Left renal cortex interstitium (tissue), 4 donors: ENCODE results near the gene NUDT16L1. TPM values are rescaled to one million over a fixed set of nuclear protein-coding genes. Genes with fewer than 3 reads are reported as not detected.

ENCODE experiments used
- DNase-seq, 4 donors: peaks; one replicate each; pipeline ENCODE4 v3.0.0-alpha.2; 2013; ENCODE audit warnings: low read depth in 4 of 4, low spot score in 2 of 4, missing footprints in 1 of 4
- polyA plus RNA-seq, 4 donors: library from polyadenylated mRNA; unstranded; fragments of 120-200 nt; gene quantifications; one replicate each; pipeline ENCODE4 v1.2.1, GENCODE V29; 2013; ENCODE audit not compliant: insufficient read length in 4 of 4

The NUDT16L1 gene
- polyA plus RNA-seq, 4 donors, result 37.0 to 66.3 (median 49.7) TPM

DNA sequence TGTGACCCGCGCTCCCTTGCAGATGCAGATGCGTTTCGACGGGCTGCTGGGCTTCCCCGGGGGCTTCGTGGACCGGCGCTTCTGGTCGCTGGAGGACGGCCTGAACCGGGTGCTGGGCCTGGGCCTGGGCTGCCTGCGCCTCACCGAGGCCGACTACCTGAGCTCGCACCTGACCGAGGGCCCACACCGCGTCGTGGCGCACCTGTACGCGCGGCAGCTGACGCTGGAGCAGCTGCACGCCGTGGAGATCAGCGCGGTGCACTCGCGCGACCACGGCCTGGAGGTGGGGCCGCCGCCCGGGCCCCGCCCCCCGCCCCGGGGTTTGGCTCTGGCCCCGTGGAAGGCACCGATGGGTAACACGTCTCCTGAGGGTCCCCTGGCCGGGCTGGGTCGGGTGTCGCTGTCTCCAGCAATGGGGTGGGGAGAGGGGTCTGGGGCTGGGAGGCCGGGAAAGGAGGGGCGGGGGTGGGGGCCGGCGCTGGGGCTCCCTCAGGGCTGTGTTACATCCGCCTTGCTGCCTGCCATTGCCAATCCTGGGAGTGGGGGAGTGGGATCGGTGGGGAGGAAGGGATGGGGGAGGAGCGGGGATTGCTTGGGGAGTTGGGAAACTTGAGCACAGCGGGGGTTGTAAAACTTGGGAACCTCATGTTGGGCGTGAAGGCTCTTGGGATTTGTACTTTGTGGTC, 737 bp downstream of the NUDT16L1 start:
- DNase-seq, result peak in 1 of 4 donors; percentile 62

- no peak for DNase-seq
Observed at GRCh38 chr16:4694642-4695451, 1.5 kb downstream of the NUDT16L1 start.

- no peak for DNase-seq
Observed at GRCh38 chr16:4695473-4696171, 2.3 kb downstream of the NUDT16L1 start.

GRCh38 chr16:4696172-4696904, 3.0 kb downstream of the NUDT16L1 start:
- DNase-seq, result no peak

- DNase-seq, result no peak
Observed at GRCh38 chr16:4696905-4697847, 3.8 kb downstream of the NUDT16L1 start.

DNA sequence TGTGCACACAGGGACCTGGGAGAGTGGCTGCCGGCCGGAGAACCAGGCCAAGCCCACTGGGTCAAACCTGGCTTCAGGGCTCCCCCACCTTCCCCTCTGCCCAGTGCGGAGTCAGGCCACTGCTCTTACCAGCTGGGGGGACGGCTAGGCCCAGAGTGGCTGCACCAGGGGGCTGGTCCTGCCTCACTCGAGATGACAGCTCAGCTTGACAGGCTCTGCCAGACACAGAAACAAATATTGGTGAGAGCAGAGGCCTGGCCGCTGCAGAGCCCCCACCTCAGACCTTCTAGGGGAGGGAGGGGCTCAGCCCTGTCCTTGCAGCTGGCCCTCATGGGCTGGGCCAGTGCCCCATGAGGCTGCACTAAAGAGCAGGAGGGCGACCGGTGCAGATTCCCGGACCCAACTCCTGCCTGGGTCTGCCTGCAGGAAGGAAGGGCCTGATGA, 4.5 kb downstream of the NUDT16L1 start:
- no peak for DNase-seq

DNA sequence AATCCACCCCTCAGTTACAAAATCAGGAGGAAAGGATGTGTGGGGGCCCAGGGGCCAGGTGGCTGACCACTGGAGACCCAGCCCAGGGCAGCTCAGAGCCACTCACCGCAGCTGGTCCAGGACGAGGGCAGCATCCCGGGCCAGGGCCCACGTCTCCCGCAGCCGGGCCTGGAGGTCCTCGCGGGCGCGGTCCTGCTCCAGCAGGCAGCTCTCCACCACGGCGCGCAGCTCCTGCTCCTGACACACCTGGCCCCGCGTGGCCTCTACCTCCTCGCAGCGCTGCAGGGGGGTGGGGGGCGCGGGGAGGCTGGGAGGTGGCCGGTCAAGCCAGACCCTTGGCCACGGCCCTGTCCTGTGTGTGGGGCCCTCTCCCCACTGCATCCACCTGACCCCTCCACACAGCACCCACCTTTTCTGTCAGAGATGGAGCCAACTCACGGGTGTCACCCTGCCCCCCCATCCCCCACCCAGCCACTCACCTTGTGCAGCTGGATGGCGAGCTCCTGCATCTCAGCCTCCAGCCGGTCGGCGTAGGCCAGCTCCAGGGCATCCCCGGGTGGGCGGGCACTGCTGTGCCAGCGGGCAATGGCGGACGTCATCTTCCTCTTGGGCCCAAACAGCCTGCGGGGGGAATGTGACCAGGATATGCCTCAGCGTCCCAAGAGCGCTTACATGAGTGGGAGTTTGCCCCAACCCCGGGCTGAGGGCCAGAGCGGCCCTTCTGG, 5.1 kb downstream of the NUDT16L1 start:
- no peak for DNase-seq

DNA sequence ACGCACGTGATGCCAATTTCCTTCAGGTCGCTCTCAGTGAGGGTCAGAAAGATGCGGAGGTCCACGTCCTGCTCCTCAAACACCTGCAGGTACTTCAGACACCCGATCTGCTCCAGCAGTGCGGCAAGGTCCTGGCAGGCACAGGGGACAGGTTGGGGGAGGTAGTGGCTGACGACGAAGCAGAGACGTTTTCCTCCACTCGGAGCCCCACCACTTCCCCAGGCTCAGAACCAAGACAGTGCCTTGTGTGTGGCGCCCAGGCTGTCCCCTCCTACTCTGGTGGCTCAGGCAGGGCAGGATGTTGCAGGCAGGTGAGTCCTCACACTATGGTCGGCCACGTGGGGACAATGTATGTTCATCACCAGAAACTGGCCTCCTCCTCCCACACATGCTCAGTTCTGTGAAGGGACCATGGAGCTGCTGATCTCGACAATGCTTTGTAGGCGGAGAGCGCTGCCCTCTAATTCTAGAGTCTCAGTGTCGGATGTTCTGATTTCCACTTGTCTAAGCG, 5.7 kb downstream of the NUDT16L1 start:
- no peak for DNase-seq

- no peak for DNase-seq
Observed at GRCh38 chr16:4700380-4700996, 7.1 kb downstream of the NUDT16L1 start.

- DNase-seq, result no peak
Observed at GRCh38 chr16:4700997-4701743, 7.8 kb downstream of the NUDT16L1 start.

GRCh38 chr16:4701791-4702465, 8.6 kb downstream of the NUDT16L1 start:
- no peak for DNase-seq

DNA sequence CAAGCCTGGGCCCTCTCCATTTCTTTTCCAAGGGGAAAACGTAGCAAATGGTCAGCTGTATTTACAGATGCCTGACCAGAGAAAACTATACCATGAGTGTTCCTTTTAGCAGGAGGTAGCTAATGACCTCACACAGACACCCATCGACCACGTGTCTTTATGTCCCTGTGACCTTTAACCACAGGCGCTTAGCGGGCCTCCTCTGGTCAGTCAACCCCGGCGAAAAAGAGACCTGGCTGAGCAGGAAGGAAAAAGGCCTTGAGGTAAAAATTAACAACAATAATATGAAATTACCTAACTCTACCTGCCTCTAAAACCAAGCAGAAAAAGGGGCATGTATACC, 9.1 kb downstream of the NUDT16L1 start:
- no peak for DNase-seq

- no peak for DNase-seq
Observed at GRCh38 chr16:4703906-4704305, 10.5 kb downstream of the NUDT16L1 start.

- DNase-seq, result no peak
Observed at GRCh38 chr16:4704491-4704890, 11.1 kb downstream of the NUDT16L1 start.

DNA sequence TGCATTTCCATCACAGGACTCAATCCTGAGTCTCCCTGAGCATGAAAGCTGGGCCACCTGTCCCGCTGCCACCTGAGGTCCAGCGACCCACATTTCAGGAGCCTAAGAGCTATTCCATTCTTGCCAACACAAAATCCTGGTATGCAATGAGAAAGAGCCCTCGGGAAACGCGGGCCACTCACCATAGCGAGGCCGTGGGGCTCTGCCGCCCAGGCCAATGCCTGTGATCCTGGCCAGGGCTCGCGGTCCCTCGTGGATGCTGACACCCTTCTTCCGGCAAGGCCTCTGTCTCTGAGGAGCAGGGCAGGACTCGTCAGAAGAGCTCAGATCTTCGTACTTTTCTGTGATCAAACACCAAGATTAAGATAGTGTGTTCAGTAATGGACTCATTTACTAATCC, 11.6 kb downstream of the NUDT16L1 start:
- no peak for DNase-seq

DNA sequence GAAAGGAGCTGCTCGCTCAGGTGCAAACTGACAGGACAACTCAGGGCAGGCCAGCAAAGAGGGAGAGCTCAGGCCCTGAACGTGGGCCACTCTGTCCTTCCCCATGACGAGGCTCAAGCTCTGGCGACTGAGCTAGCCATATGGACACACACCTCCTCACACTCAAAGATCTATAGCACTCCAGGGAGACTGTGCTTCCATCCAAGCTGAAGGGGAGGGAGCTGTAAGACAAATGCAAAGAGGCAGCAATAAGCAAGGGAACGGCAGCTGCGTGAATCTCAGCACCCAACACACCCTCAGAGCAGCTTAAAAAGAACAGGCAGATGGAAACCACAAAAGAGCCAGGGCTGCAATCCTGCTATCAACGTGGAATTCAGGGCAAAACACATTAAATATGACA, 13.5 kb downstream of the NUDT16L1 start:
- DNase-seq, result no peak

DNA sequence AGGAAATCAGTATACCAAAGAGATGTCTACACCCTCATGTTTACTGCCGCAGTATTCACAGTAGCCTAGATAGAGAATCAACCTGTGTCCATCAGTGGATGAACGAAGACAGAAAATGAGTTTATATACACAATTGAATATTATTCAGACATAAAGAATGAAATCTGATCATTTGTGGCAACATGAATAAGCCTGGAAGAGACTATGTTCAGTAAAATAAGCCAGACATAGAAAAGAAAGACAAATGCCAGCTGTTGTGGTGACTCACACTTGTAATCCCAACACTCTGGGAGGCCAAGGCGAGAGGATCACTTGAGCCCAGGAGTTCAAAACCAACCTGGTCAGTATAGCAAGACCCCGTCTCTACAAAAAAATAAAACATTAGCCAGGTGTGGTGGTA, 16.1 kb downstream of the NUDT16L1 start:
- no peak for DNase-seq
